ENCODE results near the gene CDCA8.

The CDCA8 gene

GRCh38 chr1:37741130-37741529 is 48.8 kb downstream of the CDCA8 start:
- no peak for DNase-seq

GRCh38 chr1:37741662-37742061 is 49.3 kb downstream of the CDCA8 start:
- DNase-seq = no peak

- no peak for DNase-seq
These were observed 54.5 kb downstream of the CDCA8 start for GRCh38 chr1:37746806-37747205.

- no peak for DNase-seq
These were observed 56.2 kb downstream of the CDCA8 start for GRCh38 chr1:37748565-37748964.

- no peak for DNase-seq
These were observed 59.9 kb downstream of the CDCA8 start for GRCh38 chr1:37752213-37752582.

- DNase-seq = peak; percentile 68
These were observed 60.5 kb downstream of the CDCA8 start for GRCh38 chr1:37752583-37753471.

- no peak for DNase-seq
These were observed 61.4 kb downstream of the CDCA8 start for GRCh38 chr1:37753473-37754321.

GRCh38 chr1:37755290-37755689 is 63.0 kb downstream of the CDCA8 start:
- no peak for DNase-seq

GRCh38 chr1:37755951-37756560 is 63.7 kb downstream of the CDCA8 start:
- DNase-seq = no peak

Data from NCI-H345 (cell line).